HG02870 (cell line): ENCODE results near the gene CRYZL1.
A peak's percentile ranks its signal among the peaks of the same experiment; 100 is the strongest.

ENCODE experiments used
- ATAC-seq: cut with Tn5 transposase; IDR thresholded peaks from one replicate; pipeline ENCODE4 v1.9.1; 2021; ENCODE audit warnings: mild to moderate bottlenecking, moderate library complexity; ENCODE audit not compliant: unreplicated experiment

CRYZL1 gene

DNA sequence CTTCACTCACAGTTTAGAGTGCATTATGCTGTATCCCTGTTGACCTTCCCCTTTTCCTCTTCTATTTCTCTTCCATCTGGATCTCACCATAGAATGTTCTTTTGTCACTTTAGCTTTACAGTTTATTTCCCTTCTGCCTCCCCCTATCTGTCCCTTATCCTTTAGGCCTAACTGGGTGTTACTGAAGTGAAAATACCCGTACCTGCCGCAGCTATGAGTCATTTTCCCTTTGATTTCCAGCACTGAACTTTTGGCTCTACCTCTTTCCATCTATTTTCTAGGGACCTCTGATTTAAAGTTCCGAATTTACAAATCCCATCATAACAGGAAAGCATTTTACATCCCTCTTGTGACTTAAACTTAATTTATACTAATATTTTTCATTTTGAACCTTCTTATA is 20.5 kb upstream of the CRYZL1 start:
- no peak for ATAC-seq

DNA sequence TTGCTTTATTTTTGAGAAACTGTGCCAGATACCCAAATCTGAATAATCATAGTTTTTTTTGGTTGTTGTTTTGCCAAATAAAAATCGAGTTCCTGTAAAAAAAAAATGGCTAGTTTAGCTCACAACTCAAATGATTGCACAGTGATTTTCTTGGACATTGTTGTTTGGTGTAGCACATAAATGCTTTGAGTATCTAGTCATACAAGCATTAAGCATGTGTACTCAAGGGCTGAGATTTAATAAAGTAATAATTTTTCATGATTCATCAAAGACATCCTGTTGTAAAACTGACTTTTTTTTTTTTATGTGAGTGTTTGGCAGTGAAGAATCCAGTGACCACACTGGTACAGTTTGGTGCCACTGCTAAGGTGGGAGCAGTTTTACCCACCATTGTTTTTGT is 19.6 kb upstream of the CRYZL1 start:
- no peak for ATAC-seq

DNA sequence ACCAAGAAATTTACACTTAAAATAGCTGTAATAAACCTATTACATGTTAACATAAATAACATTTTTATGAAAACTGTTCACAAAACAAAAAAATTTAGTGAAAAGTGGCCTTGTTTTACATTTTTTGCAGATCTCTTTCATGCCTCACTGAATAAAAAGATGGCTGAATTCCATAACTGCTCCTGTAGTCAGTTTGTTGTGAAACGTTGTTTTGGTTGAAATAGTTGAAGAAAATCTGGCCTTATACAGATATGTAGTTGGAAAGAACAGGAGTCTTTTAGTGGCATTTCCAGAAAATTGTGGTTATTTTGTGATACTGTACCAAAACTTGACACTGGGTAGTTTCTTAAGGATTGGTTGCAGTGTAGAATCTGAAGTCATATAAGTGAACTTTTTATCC is 18.9 kb upstream of the CRYZL1 start:
- no peak for ATAC-seq

DNA sequence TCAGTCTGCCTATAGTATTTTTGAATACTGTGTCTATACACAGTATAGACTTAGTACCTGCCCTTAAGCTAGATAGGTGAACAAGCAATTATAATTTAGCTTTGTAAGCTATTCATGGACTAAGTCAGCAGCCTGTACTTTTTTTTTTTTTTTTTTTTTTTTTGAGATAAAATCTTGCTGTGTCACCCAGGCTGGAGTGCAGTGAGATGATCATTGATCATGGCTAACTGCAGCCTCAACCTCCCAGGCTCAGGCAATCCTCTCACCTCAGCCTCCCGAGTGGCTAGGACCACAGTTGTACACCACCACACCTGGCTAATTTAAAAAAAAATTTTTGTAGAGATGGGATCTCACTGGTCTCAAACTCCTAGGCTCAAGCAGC is 18.0 kb upstream of the CRYZL1 start:
- no peak for ATAC-seq

DNA sequence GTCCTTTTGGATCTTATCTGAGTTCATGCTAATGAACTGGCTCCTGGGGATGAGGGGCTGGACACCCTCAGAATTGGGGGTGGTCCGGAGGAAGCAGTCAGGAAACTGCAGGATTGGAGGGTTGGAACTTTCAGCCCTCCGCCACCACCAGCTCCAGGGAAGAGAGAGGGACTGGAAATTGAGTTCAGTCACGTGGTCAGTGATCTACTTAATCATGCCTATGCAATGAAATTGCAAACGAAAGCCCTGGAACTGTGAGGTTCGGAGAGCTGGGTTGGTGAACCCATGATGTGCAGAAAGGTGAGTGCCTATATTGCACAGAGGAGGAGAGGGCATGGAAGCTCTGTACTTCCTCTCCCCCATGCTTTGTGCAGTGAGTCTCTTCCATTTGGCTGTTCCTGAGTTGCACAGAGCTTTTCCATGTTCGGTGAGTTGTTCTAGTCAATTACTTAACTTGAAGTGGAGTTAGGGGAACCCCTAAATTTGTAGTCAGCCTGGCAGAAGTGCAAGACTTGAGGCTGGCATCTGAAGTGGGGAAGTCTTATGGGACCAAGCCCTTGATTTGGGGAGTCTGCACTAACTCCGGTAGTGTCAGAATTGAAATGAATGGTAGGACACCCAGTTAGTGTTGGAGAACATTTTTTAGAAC is 17.5 kb upstream of the CRYZL1 start:
- ATAC-seq, result no peak

DNA sequence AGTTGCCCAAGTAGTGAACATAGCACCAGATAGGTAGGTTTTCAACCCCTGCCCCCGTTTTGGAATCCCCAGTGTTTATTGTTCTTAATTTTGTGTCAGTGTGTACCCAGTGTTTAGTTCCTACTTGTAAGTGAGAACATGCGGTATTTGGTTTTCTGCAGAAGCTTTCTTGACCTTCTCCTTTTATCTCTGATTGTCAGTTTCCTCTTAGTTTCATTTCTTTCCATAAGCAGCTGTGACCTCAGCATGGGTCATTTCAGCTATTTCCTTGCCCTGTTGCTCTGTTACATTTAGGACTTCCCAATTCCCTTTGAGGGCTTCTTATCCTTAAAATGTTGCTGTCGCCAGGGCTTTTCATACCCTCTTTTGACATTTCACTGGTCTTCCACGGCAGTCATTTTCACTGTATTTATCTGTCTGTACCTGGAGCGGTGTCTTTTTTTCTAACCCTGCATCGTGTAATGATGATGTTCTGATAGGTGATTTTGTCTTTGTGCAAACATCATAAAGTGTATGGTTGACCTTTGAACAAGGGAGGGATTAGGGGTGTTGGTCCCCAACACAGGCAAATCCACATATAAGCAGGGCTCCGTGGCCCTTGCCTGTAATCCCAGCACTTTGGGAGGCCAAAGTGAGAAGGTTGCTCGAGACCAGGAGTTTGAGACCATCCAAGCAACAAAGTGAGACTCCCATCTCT is 15.7 kb upstream of the CRYZL1 start:
- no peak for ATAC-seq

DNA sequence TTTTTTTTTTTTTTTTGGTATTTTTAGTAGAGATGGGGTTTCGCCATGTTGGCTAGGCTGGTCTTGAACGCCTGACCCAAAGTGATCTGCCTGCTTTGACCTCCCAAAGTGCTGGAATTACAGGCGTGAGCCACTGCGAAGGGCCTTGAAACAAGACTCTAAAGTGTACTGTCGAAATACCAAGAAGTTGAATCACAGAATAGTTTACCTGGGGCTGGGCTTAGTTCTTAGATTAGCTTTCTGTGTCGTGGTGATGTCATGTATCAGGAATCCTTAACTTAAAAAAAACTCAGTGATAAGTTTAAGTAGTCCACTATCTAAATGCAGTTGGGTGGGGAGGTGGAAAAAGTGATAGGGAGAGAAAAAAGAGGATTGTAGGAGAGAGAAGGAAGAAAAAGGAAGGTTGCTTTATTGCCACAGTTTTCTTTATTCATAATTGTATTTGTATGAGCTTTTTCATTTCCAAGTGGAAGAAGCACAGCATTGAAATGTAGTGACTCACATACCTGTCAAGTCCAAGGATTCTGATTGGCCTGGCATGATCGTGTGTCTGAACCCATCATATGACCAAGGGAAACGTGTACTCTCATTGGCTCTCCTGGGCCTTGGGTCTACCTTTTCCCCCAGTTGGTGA is 14.2 kb upstream of the CRYZL1 start:
- ATAC-seq, result no peak

DNA sequence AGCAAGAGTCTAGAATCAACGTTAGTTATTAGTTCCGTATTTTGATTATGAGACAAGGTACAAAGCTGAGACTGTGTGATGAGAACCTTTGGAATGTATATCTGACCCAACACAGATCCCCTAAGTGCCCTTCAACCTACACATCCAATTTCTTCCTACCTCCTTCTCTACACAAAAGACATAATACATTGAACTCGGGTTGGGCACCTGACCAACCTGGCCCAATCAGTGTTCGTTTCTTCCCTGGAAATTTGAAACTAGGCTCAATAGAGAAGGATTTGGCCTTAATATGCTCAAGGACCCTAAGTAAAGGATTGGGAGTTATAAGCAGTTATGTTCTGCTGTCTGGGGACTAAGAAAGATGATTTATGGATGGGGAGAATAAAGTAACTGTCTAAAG is 12.9 kb upstream of the CRYZL1 start:
- ATAC-seq, result no peak

DNA sequence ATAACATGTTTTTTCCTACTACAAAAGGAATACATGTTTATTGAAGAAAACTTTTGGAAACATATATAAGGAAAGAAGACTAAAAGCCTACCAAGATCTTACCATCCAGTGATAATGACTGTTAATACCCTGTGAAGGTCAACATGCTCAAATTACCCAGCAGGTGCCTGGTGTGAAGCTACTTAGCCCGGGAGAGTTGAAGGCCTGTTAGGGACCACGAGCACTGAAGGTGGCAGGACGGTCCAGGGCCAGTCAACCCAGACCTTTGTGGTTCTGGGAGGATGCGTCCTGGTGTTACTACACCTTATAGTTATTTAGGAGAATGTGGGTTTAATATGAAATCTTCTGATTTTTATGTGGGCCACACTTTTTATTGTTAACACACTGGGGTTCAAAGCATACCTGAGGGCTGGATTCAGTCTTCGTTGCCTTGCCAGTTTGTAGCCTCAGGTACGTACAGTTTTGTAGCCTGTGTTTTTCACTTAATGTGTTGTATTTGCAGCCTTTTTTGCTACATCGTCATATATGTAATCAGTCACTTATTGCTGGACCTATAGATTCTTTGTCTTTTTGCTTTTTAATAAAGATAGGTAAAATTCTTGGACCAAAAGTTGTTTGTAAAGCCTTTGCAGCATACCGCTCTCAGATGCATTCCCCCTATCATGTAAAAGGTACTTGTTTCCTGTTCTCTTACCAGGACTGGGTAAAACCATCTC is 10.6 kb upstream of the CRYZL1 start:
- ATAC-seq, result no peak

DNA sequence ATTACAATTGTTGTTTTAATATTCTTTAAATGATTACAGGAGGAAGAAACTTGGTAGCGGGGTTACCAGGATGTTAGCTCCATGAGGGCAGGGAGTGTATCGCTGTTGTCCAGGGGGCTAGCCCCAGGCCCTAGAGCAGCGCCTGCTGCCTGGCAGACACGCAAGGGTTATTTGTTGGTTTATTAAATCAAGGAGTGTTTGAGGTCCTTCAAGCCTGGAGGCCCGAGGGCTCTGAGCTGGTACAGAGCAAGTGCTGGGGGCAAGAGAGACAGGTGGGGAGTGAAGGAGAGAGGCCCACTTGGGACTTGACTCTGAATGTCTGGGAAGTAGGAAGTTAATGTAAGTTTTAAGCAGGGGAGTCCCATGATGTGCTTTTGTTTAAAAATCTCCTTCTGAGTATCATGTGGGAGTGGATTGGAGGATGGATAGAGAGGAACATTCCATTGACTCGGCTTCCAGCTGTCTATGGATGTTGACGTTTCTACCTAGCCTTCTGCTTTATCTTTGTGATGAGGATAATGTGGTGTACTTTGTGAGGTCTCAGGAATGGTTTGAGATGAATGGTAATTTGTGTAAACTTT is 9.5 kb upstream of the CRYZL1 start:
- no peak for ATAC-seq

DNA sequence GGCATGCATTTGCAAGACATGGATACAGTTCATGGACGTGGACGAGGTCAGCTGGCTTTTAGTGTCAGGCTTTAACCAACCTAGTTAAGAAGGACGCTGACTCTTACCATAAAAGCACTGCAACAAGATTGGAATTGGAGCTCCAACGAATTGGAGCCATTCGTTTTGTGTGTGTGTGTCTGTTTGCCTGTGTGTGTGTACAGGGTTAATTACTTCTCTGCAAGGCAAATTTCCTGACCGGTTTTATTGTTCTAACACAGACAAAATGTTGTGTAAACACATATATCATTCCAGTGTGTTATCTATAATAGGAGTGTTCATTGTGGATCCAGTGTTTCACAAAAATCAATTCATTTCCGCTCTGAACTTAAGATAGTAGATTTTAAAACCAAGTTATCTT is 8.7 kb upstream of the CRYZL1 start:
- ATAC-seq, result no peak

DNA sequence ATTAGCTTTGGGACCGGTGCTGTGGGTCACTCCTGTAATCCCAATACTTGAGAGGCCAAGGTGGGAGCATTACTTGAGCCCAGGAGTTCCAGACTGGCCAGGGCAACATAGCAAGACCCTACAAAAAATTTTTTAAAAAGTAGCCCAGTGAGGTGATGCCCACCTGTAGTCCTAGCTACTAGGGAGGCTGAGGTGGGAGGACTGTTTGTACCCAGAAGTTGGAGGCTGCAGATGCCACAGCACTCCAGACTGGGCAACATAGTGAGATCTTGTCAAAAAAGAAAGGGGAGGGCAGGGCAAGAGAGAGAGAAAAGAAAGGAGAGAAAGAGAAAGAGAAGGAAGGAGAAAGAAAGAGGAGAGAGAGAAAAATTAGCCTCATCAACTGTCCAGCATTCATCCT is 7.0 kb upstream of the CRYZL1 start:
- no peak for ATAC-seq

DNA sequence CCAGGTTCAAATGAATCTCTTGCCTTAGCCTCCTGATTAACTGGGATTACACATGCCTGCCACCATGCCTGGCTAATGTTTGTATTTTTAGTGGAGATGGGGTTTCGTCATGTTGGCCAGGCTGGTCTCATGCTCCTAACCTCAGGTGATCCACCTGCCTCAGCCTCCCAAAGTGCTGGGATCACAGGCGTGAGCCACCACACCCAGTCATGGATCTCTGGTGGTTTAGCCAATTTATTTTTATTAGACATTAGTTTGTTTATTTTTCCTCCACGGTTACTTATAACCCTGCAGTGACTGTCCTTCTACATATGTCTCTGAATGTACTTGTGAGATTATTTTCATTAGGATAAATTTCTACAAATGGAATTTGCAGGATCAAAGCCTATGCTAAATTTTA is 6.0 kb upstream of the CRYZL1 start:
- no peak for ATAC-seq

DNA sequence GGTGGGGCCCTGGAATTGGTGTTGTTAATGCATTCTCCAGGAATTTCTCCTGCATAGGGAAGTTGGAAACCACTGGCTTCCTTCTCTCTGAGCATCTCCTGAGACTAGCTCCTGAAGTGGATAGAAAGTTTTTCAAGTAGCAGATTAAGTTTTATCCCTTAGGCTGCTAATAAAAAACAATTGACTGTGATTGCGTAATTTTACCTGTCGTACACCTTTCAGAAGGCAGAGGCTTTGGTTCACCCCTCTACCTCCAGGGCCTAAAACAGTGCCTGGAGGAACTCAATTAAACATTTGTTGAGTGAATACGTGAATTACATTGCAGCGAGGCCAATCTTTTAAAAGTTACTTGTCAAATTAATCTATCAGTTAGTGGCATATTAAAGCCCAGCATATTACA is 4.2 kb upstream of the CRYZL1 start:
- ATAC-seq, result no peak

DNA sequence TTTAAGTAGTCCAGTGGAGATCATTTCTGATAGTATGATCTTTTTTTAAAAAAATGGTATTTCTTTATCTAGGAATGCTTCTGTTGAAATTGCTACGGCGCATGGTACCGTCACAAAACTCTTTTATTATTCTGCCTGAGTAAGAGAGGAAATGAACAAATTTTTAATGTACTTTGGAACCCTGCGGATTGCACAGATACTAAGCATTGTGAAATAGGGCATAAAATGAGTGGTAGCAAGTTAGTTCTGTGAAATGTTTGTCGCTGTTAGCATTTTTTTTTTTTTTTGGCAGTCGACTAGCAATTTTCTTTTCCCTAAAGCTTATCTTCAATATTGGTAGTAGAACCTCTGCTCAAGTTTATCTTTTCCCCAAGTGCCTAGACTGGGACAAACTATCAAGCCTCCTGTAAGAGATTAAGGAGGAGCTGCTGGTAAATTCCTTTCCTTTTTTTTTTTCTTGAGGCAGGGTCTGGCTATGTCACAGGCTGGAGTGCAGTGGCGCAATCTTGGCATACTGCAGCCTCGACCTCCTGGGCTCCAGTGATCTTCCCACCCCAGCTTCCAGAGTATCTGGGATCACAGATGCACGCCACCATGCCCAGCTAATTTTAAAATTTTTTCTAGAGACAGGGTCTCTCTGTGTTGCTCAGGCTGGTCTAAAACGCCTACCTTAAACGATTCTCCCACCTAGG is 3.0 kb upstream of the CRYZL1 start:
- ATAC-seq, result no peak

DNA sequence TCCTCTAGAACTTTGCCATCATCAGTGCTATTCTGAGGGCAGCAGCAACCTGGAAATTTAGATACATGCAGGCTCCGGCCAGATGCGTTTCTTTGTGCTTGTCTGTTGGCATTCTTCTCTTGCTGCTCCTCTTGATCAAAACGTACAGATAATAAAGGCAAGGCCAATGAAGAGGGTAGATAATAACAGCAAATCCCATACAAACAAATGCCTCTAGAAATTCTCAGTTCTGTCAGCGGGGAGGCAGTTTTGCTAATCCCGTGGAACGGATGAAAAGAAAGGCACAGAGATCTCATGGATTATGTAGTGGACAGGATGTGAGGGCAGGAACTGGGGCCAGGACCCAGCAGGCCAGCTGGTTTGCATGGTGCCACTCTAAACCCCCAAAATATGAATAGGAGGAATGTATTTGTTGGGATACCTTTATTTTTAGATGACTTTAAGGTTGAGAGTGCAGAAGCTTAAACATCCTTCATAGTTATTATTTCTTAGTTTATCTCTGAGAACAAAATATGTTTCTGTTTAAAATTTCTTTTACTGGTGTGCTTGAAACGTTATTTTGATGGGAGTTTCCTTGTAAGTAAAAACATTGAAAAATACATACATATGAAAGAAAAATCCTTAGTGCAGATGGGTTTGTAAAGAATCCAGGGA is 2.2 kb upstream of the CRYZL1 start:
- no peak for ATAC-seq

DNA sequence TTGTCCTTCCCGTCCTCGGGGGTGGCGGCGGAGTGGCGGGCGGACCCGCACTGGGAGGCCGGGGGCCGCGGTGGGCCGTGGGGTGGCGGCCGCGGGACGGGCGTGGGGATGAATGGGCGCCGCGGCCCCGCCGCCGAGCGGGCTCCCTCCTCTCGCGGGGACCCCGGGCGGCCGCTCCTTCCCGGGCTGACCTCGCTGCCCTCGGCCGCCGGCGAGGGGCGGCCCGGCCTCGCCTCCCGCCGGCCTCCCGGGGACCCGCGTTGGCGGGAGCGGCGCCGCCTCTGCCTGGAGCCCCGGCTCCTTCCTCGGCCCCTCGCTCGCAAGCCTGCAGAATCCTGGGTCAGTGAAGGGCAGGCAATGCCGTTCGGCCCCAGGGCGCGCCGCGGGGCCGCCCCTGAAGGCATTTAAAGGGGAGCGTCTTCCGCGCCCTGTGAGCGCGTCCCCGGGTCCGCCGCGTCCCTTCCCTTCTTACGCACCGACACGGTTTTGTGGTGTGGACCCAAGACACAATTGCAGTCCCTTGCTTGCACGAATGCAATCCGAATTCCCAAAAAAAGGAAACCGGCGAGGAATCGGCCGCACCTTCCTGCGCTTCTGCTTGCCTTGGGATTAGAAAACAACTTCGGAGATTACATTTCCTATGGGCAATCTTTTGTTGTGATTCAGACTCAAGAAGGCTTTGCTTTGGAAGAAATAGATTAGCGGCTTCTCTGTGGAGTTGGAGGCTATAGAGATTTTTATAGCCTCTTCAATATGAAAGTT is 1.5 kb upstream of the CRYZL1 start:
- no peak for ATAC-seq

DNA sequence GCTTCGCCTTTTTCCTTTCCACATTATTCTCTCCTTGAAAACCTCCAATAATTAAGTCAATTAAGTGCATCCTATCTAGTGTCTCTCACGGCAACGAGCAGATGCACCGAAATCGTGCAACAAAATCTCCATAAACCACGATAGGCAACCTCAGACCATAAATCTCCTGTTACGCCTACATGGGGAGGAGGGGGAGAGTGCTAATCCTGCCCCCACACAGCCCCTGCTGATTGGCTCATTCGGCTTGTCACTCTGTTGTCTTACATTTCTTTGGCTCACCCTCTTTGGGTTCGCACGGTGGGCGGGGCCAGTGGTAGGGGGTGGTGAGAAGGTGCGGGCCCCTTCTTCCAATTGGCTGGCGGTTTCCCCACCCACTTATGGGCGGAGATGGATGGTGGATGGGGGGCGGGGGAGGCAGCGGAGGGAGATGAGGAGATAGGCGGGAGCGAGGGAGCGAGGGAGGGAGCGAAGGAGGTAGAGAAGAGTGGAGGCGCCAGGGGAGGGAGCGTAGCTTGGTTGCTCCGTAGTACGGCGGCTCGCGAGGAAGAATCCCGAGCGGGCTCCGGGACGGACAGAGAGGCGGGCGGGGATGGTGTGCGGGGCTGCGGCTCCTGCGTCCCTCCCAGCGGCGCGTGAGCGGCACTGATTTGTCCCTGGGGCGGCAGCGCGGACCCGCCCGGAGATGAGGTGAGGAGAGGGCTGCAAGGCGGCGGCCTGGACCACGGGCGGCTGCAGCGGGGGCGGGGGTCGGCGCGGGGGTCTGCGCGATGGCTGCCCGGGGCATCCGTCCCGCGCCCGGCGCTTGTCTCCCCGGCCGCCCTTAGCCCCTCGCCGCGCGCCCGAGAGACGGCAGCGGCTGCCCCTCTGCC is 720 bp upstream of the CRYZL1 start, which contains the start of gene ITSN1:
Gene ITSN1, plus strand, starts transcription at position 475 of the 869 bp plus-strand sequence. CDS start 76,328 bp downstream, outside the sequence.
- ATAC-seq, result peak; percentile 85
